ENCODE data around the gene RNASE4. TPM values are rescaled to one million over a fixed set of nuclear protein-coding genes. Genes with fewer than 3 reads are reported as not detected.
"Not testable (repeated sequence)": the region's sequence is repeated elsewhere in the genome, so short reads cannot be mapped to it uniquely, and the experiment has no call there.

Gene RNASE4
- total RNA-seq, 2 donors from 2014 or later: 15.9 to 20.8 TPM

- intact Hi-C loops (cut with DNase I): no loop called here
- no peak for DNase-seq
- ATAC-seq: no peak
Observed at GRCh38 chr14:20722016-20722415, 37.7 kb downstream of the RNASE4 start.

GRCh38 chr14:20723488-20723887 is 39.1 kb downstream of the RNASE4 start:
- DNase-seq: no peak
- ATAC-seq: peak; percentile 34 to 72

DNA sequence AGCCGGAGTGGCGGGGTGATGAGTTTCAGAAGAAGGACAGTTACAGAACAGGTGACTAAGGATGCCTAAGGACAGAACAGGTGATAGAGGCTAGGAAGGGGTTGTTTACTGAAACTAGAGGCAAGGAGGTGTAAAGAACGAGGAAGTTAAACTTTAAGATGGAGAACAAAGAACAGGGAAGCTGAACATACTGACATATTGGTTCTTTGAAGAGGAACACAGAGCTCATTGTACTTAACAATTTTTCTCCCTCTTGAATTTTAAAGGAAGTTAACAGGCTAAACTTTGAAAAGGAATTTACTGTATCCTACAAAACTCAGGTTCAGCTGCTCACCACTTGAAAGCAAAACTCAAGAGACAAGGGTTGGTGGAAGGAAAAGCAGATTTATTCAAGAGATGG is 41.8 kb downstream of the RNASE4 start:
- DNase-seq; intact Hi-C loops (cut with DNase I); ATAC-seq: not testable (repeated sequence)

More at GRCh38 chr14:20723488-20723887, 39.1 kb downstream of the RNASE4 start:
- intact Hi-C loops (cut with DNase I): no loop called here

GRCh38 chr14:20726531-20726930 is 42.2 kb downstream of the RNASE4 start:
- intact Hi-C loops (cut with DNase I): no loop called here
- no peak for ATAC-seq
- no peak for DNase-seq

GRCh38 chr14:20730891-20731290 is 46.5 kb downstream of the RNASE4 start:
- DNase-seq: no peak
- peak in 1 of 2 donors; percentile 22 for ATAC-seq
- intact Hi-C loops (cut with DNase I): no loop called here

- intact Hi-C loops (cut with DNase I): no loop called here
- no peak for ATAC-seq
- no peak for DNase-seq
Observed at GRCh38 chr14:20732477-20732876, 48.1 kb downstream of the RNASE4 start.

- peak in 1 of 2 donors; percentile 81 for ATAC-seq
- intact Hi-C loops (cut with DNase I): no loop called here
- no peak for DNase-seq
Observed at GRCh38 chr14:20732979-20733635, 48.7 kb downstream of the RNASE4 start.

GRCh38 chr14:20733684-20734429 is 49.5 kb downstream of the RNASE4 start:
- intact Hi-C loops (cut with DNase I): no loop called here
- DNase-seq (no peak), ATAC-seq (no peak)

GRCh38 chr14:20734430-20734806 is 50.1 kb downstream of the RNASE4 start:
- intact Hi-C loops (cut with DNase I): no loop called here

DNA sequence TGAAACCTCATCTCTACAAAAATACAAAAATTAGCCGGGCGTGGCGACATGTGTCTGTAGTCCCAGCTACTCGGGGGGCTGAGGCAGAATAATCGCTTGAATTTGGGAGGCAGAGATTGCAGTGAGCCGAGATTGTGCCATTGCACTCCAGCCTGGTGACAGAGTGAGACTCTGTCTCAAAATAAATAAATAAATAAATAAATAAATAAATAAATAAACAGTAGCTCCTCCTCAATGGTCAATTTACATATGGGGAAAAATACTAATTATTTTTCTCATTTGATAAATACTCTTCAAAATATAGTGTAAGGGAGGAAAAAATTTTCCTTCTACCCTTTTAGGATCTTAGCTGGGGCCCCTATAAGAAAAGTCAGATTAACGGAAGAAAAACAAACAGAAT is 53.9 kb downstream of the RNASE4 start:
- DNase-seq; intact Hi-C loops (cut with DNase I); ATAC-seq: not testable (repeated sequence)

More at GRCh38 chr14:20734430-20734806, 50.1 kb downstream of the RNASE4 start:
- ATAC-seq: no peak
- DNase-seq: no peak

GRCh38 chr14:20742132-20742531 is 57.8 kb downstream of the RNASE4 start:
- DNase-seq (no peak), ATAC-seq (no peak)
- intact Hi-C loops (cut with DNase I): no loop called here

GRCh38 chr14:20743556-20743955 is 59.2 kb downstream of the RNASE4 start:
- ATAC-seq: no peak
- no peak for DNase-seq
- intact Hi-C loops (cut with DNase I): no loop called here

DNA sequence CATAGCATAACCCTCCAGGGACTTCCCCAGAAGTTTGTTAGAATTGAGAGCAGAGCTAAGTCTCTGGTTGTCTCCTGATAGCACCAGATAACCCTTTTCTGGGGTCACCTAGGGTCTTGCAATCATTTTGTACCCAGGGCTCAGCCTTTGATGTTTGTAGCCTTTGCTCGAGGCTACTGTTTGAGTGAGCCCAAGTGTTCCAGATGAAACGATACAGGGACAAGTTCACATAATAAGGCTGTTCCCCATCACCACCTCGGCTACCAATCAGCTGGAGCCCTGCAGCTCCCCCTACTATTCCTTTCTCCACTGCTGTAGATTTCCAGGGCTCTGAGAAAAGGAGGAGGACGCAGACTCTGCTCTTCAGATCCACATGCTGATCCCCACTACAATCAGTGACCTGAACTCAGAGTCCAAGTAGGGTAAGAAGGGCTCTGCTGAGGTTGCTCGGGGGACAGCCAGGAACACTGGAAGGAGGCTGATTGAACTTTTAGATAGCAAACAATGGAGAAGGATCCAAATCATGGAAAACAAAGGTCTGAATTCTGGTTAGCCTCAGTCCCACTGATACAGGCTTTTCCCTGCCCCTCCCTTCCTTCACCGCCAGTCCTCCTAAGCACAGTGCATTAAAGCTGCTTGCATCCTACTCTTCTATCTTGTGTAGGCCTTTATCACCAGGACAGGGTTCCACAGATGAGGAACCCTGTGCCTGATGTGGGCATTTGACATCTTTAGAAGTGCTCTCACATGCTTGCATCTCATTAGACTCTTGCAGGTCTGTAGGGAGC is 61.4 kb downstream of the RNASE4 start, which contains the start of gene EDDM3A:
TSS of gene EDDM3A (plus strand) at position 317 of the 788 bp plus-strand sequence. CDS start 1,694 bp downstream, outside the sequence.
- intact Hi-C loops (cut with DNase I): no loop called here
- DNase-seq: no peak
- no peak for ATAC-seq

DNA sequence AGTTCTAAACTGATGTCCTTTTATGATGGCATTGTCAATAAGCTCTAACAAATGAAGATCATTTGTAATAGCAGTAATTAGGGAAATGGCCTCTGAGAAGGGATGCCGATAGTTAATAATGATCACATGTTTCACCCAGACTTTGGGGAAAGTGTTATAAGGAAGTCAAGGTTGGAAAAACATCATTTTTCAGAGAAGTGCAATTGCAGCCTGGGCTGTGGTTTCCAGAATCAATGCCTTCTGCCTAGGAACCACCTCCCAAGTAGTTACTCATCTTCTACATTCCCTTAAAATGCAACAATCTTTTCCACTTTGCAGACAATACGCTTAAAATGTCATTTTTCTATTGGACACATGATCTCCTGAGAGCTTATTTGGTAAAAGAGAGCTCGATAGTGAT is 62.2 kb downstream of the RNASE4 start:
- intact Hi-C loops (cut with DNase I): no loop called here
- ATAC-seq: no peak
- no peak for DNase-seq

GRCh38 chr14:20748439-20748838 is 64.1 kb downstream of the RNASE4 start:
- DNase-seq (no peak), ATAC-seq (no peak)
- intact Hi-C loops (cut with DNase I): no loop called here

DNA sequence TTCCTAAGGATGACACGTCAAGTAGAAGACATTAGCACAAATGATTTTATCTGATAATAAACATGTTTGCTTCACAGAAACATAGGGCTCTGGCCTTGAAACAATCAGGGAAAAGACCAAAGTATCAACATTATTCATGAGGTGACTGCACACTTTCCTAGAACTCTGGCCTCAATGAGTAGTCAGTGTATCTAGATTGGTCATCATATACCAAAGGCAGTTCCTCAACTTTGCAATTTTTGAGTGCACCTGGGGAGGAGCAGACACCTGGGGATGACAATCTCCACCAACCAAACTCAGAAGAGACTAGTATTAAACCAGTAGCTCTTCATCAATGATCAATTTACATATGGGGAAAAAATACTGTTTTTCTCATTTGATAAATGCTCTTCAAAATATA is 65.8 kb downstream of the RNASE4 start:
- DNase-seq (no peak), ATAC-seq (no peak)
- intact Hi-C loops (cut with DNase I): no loop called here
